Activated T-cell treated with anti-CD3 and anti-CD28 coated beads, Interleukin-2, amount 50 U/mL, for 72 hours (primary cell): ENCODE measurements around the gene B9D1. TPM values are rescaled to one million over a fixed set of nuclear protein-coding genes. Genes with fewer than 3 reads are reported as not detected.

ENCODE experiments used
- ATAC-seq, 2 donors: fragments of 150-1000 bp; cut with Tn5 transposase; replicated peaks in 1 of 2; 2 replicates each; pipeline ENCODE4 v1.10.0; 2021; ENCODE audit warnings: moderate library complexity in 2 of 2, mild to moderate bottlenecking in 1 of 2
- DNase-seq, 2 donors: peaks; one replicate each; pipeline ENCODE4 v3.0.0; 2021 to 2022; ENCODE audit warnings: mixed read lengths in 1 of 2
- H3K27ac Mint-ChIP-seq: one replicate; pipeline ENCODE4 v1.8.0; 2022; ENCODE audit warnings: mild to moderate bottlenecking, moderate library complexity, mixed read lengths
- H3K27me3 Mint-ChIP-seq: one replicate; pipeline ENCODE4 v1.8.0; 2022; ENCODE audit warnings: low read depth, mixed read lengths
- H3K36me3 Mint-ChIP-seq, 2 donors: one replicate each; pipeline ENCODE4 v1.8.0; 2022; ENCODE audit warnings: mixed read lengths in 2 of 2, mild to moderate bottlenecking in 1 of 2; ENCODE audit not compliant: insufficient read depth in 2 of 2
- H3K4me1 Mint-ChIP-seq: one replicate; pipeline ENCODE4 v1.8.0; 2022; ENCODE audit warnings: low read depth, mixed read lengths
- H3K4me3 Mint-ChIP-seq, 2 donors: one replicate each; pipeline ENCODE4 v1.8.0; 2022; ENCODE audit warnings: mild to moderate bottlenecking in 2 of 2, mixed read lengths in 2 of 2, moderate library complexity in 2 of 2
- H3K9me3 Mint-ChIP-seq, 2 donors: one replicate each; pipeline ENCODE4 v1.8.0; 2022; ENCODE audit warnings: mixed read lengths in 2 of 2
- total RNA-seq, 2 donors: library from RNA; stranded (reverse); gene quantifications; one replicate each; pipeline ENCODE4 v1.2.3, GENCODE V29; 2022

Gene B9D1
- total RNA-seq, 2 donors from 2014 or later, result 2.4 to 4.3 TPM

DNA sequence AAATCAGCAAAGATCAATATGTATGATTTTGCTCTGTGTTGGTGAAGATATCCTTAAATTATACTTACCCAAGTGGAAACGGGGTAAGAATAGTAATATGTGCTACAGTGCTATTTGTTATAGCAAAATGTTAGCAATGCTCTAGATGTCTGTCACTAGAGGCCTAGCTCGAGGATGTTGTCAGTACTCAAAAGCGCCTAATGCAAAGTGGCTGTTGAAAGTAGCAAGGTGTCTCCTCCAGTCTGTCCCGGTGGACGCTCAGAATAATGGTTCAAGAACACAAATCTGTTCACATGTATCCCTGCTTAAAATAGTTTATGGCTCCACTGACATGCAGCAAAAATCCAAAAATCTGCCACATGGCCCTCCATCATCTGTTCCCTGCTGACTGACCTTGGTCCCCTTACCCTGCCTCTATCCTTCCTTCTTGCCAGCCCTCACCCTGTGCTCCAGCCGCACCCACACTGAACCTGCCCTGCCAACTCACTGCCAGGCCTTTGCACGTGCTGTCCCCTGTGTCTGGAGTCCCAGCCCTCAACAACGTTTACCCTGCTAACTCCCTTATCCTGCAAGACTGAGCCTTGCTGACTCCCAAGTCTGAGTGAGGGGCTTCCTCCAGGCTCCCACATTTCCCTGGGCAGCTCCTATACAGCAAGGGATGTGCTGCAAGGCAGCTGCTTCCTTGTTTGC lies 38.9 kb upstream of the B9D1 start:
- Mint-ChIP-seq H3K4me1 (no peaks in the 10 kb centered on the region), H3K4me3 (no peak overlapping the region), H3K9me3 (peaks cover 0 to 2% of the 10 kb centered on the region in 2 donors), H3K27ac (no peak overlapping the region), H3K36me3 (no peaks in the 10 kb centered on the region), H3K27me3 (no peaks in the 10 kb centered on the region)
- ATAC-seq (no peak), DNase-seq (no peak)

DNA sequence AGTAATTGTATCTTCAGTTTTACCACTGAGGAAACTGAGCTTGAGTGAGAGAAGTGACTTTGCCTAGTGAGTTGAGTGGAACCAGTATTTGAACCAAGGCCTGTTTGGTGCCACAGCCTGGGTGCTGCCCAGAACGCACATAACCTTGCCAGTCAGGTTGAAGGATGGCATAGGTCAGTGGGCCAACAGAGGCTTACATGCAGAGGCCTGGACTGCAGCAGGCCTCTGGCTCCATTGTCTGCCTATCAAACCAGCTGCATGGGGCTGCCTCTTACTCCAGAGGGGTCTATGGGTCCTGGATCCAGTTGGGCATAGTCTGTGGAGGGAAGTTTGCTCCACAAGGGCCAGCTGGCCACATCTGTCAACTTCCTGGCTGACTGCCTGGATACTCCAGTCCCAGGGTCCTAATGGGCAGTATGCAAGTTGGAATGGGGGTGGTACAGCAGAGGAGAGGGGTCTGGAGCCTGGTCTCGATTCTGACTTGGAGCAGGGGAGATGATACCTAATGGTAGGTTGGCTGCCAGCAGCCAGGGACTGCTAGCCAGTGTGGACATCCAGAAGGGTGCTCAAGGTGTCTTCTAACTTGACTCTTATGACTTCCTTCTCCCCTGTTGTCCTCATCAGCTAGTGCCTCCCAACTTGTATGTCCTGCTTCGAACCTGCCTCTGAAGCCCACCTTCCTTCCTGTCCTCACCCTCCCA lies 37.4 kb upstream of the B9D1 start:
- no peaks in the 10 kb centered on the region for H3K36me3 Mint-ChIP-seq
- H3K27ac Mint-ChIP-seq, result no peak overlapping the region
- peaks cover 0 to 2% of the 10 kb centered on the region in 2 donors for H3K9me3 Mint-ChIP-seq
- H3K27me3 Mint-ChIP-seq, result no peaks in the 10 kb centered on the region
- no peaks in the 10 kb centered on the region for H3K4me1 Mint-ChIP-seq
- no peak overlapping the region for H3K4me3 Mint-ChIP-seq
- no peak for ATAC-seq
- DNase-seq, result no peak

DNA sequence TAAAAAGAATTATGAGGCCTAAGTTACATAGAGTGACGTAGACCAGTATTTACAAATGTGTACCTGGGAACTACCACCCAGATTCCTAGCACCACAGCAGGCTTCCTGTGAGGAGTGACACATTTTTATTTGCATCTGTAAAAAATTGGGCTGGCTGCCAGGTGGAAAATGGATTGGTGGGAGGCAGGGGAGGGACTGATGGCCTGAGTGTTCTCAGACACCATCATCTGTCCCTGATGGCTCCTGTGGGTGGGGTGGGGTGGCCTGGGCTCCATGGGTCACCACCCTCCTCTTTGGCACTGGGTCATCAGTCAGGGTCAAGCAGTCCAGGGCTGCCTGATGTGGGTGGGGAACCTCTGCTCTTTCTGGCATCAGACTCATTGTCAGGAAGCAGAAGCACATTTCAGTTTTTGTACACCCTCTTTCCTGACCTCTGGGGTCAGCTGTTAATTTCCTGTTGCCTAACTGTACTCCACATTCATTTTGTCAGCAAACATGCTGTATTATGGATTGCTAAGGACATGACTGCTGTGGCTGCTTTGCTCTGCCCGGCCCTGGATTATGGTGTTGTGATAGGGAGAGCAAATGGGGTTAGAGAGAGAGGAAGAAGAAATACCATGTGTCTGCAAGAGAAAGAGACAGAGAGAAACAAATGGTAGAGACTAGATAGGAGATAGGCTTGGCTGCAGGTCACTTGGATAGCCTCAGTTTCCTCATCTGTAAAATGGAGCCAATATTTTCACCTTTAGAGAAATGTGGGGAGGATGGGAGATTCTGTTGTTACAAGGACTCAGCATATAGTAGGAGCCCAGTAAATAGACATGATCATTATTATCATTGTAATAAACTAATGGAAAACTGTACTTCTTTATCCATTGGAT lies 36.0 kb upstream of the B9D1 start:
- H3K36me3 Mint-ChIP-seq, result no peaks in the 10 kb centered on the region
- H3K27ac Mint-ChIP-seq, result no peak overlapping the region
- ATAC-seq (no peak), DNase-seq (no peak)
- H3K4me3 Mint-ChIP-seq, result no peak overlapping the region
- H3K9me3 Mint-ChIP-seq, result peaks cover 0 to under 1% of the 10 kb centered on the region in 2 donors
- no peaks in the 10 kb centered on the region for H3K27me3 Mint-ChIP-seq
- no peaks in the 10 kb centered on the region for H3K4me1 Mint-ChIP-seq

DNA sequence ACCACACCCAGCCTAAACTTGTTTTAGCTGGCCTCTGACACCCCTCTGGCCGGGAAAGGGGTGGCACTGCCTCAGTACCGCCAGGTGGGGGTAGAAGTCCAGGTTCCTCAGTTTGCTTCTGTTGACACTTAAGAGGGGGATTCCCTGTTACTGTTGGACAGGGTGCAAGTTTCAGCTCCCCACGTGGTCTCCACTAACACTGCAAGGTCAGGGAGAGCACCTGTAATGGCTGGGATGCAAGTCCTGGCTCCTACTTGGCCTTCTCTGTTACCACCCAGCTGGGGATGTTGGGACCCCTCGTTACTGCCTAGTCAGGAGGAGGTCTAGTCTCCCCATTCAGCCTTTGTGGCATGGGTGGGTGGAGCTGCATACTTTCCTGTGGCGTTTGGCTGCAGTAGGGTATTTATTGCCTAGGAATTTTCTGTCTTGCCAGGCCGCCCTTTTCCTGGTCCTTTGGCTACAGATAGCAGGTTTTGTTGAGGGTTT lies 35.1 kb upstream of the B9D1 start:
- H3K36me3 Mint-ChIP-seq, result no peaks in the 10 kb centered on the region
- no peaks in the 10 kb centered on the region for H3K9me3 Mint-ChIP-seq
- no peaks in the 10 kb centered on the region for H3K27me3 Mint-ChIP-seq
- no peak for ATAC-seq
- no peak overlapping the region for H3K4me3 Mint-ChIP-seq
- no peak for DNase-seq
- no peak overlapping the region for H3K27ac Mint-ChIP-seq
- no peaks in the 10 kb centered on the region for H3K4me1 Mint-ChIP-seq

DNA sequence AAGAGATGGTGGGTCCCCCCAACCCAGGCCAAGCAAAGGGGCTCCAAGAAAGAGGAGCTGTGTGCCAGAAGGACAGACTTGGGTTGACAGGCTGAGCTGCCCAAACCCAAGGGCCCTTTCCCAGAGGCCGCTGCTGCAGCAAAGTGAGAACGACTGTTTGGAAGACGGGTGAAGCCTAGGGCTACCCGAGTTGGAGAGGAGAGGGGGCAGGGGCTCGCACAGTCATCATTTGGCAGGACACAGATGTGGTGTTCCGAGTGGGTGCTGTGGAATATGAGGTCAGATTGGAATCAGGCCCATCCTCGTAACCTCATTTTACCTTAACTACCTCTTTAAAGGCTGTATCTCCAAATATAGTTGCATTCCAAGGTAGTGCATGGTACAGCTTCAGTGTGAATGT lies 29.8 kb upstream of the B9D1 start:
- ATAC-seq (no peak), DNase-seq (no peak)
- Mint-ChIP-seq H3K9me3 (no peaks in the 10 kb centered on the region), H3K4me1 (peaks cover 6% of the 10 kb centered on the region), H3K4me3 (no peak overlapping the region), H3K27me3 (peaks cover 6% of the 10 kb centered on the region), H3K27ac (no peak overlapping the region), H3K36me3 (no peaks in the 10 kb centered on the region)

DNA sequence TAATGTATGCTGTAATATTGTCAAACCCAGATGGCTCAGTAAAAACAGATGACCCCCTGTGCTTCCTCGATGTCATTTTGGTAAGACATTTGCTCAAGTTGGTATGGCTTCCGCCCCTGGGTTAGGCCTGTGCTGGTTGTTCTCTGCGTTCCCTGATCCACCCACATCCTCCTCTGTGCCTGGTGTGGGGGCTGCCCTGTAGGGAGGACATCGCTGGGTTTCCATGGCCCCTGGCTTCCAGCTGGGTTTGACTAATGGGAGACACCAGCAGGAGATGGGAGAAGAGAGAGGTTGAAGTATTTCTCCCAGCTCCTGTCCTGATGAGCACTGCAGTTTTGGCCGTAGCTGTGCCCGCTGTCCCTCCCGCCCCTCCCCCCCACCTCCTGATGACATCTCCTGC lies 28.9 kb upstream of the B9D1 start:
- H3K27me3 Mint-ChIP-seq, result peaks cover 6% of the 10 kb centered on the region
- no peaks in the 10 kb centered on the region for H3K36me3 Mint-ChIP-seq
- no peaks in the 10 kb centered on the region for H3K9me3 Mint-ChIP-seq
- H3K4me3 Mint-ChIP-seq, result no peak overlapping the region
- DNase-seq (no peak), ATAC-seq (no peak)
- H3K27ac Mint-ChIP-seq, result no peak overlapping the region
- H3K4me1 Mint-ChIP-seq, result peaks cover 6% of the 10 kb centered on the region

DNA sequence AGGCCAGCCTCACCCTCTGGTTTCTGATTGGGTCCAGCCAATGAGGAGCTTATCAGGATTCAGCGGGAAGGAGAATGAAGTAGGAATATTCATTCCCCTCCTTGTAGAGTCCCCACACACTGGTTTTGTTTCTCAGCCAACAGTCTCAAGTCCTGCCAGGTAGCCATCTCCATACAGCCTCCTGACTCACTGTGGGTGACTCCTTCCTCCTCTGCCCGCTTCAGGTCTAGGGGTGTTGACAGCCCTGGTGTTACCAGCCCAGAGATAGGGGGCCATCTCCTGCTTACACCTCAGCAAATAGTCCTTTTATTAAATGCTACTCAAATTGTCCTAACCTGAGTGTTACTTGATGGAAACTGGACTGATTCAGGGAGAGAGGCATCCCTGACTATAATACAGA lies 28.4 kb upstream of the B9D1 start:
- H3K4me1 Mint-ChIP-seq, result peaks cover 6% of the 10 kb centered on the region
- no peak overlapping the region for H3K27ac Mint-ChIP-seq
- ATAC-seq (no peak), DNase-seq (no peak)
- H3K9me3 Mint-ChIP-seq, result no peaks in the 10 kb centered on the region
- H3K4me3 Mint-ChIP-seq, result no peak overlapping the region
- H3K36me3 Mint-ChIP-seq, result no peaks in the 10 kb centered on the region
- peaks cover 6% of the 10 kb centered on the region for H3K27me3 Mint-ChIP-seq

DNA sequence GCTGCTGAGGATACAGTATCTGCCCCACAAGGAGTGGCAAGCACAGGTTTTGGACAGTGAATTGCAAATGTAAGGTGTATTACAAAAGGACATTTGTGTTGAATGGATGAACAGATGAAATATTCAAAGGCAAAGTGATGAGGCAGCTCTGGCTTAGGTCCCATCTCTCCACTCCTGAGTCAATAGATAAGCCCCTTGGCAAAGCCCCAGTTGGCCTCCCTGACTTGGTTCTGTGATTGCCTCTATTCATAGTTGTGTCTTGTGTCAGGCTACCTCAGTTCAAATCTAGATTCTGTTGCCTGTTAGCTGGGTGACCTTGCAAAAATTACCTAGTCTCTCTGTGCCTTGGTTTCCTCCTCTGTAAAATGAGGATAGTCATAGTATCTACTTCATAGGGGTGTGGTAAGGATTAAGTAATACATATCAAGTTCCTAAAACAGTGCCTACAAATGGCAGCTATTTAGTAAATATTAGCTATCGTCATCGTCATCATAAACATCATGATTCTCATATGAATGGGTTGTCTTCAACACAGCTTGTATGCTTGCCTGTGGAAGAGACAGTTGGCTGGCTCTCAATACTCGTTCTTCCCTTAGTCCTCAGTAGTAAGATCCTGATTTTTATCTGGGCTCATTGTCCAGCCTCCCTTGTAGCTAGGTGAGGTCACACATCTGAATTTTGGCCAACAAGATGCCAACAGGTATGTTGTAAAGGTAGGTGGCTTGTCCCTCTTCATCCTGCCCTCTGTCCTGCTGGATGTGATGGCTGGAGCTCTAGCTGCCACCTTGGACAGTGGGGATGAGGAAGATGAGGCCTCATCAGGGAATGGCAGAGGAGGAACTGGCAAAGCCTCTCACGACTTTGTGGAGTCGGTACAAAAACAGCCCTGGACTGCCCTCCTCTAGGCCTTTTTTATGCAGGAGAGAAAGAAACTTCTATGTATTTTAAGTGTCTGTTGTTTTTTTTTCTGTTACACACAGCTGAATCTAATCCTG lies 26.6 kb upstream of the B9D1 start:
- Mint-ChIP-seq H3K4me3 (no peak overlapping the region), H3K36me3 (no peaks in the 10 kb centered on the region), H3K27me3 (peaks cover 6% of the 10 kb centered on the region), H3K4me1 (peaks cover 6% of the 10 kb centered on the region), H3K9me3 (no peaks in the 10 kb centered on the region), H3K27ac (no peak overlapping the region)
- ATAC-seq, result no peak
- no peak for DNase-seq

DNA sequence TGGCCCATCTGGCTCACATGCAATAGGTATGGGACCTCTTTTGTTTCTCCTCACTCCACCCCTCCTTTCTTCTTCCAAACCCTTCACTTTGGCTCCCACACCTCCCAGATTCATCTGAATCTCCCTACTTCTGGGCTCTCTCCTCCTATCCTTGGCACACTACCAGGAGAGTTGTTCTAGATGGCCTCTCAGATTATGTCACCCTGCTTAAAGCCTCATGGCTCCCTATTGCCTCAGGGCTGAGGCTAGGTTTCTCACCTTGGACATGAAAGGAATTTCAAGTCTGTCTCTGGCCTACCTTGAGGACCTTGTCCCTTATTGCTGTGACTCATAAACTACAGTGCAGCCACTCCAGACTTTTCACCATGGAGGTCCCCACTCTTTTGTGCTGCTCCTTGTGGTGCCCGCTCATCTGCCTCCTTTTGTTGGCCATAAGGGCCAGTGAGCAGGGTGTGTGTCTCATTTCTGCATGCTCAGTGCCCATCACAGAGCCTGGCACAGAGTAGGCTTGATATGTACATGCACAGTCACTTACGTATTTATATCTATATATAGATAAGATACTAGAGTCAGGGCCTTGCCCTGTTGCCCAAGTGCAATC lies 25.5 kb upstream of the B9D1 start:
- Mint-ChIP-seq H3K27me3 (peaks cover 6% of the 10 kb centered on the region), H3K4me3 (peak overlapping the region in 1 of 2 donors; percentile 52), H3K9me3 (no peaks in the 10 kb centered on the region), H3K36me3 (no peaks in the 10 kb centered on the region), H3K4me1 (peaks cover 6% of the 10 kb centered on the region), H3K27ac (no peak overlapping the region)
- ATAC-seq (no peak), DNase-seq (no peak)

DNA sequence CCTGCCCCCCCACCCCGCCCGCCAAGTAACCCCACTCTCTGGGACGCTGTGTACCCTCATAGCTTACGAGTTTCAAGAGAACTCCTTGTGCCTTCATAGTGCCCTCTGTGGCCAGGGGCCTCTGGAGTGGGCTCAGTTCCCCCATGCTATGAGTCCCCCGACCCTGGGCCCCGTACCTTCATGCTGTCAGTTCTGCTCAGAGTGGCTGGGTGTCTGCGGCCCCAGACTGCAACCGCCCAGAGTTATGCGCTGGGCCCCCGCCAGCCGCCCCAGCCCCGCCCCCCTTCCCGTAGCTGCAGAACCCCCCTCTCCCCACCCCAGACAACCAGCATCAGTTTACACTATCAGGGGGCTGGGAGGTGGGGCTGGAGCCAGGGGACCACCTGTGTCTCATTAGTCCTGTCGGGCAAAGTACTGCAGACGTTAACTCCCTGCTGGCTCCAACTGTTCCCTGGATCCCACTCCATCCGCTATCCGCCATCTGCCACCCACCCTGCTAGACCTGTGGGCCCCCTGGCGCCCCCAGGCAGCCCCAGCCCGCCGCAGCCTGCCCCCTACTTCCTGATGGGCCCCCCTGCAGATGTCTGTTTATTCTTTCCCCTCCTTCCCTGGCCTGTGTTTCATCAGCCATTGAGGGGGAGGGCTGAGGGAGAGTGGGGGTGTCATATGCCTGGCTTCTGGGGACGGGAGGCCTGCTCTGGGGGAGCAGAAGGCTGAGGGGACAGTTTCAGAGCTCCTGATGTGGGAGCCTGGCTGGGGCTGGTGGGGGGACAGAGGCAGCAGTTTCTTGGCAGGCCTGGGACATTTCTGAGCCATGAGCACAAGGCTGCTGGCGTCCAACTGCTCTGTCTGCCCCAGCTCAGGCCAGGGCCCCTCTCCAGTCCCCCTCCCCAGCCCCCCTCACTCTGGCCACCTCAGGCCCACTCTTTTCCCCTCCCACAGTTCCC lies 24.7 kb upstream of the B9D1 start, which contains the start of gene MFAP4:
Gene MFAP4 (minus strand): TSS at position 217 of the 947 bp plus-strand sequence. CDS start 35 bp downstream, at position 182.
- no peak within 1 kb of the TSS for H3K27ac Mint-ChIP-seq
- peaks cover 6% of the 10 kb centered on the region for H3K27me3 Mint-ChIP-seq
- DNase-seq, result no peak
- peak within 1 kb of the TSS in 1 of 2 donors; percentile 52 for H3K4me3 Mint-ChIP-seq
- no peaks in the 10 kb centered on the region for H3K36me3 Mint-ChIP-seq
- H3K9me3 Mint-ChIP-seq, result no peaks in the 10 kb centered on the region
- H3K4me1 Mint-ChIP-seq, result peaks cover 6% of the 10 kb centered on the region
- peak; percentile 24 to 27 for ATAC-seq
